ENCODE data around the gene FOXK2. TPM values are rescaled to one million over a fixed set of nuclear protein-coding genes. Genes with fewer than 3 reads are reported as not detected.
A peak's percentile ranks its signal among the peaks of the same experiment; 100 is the strongest.
"Not testable (repeated sequence)": the region's sequence is repeated elsewhere in the genome, so short reads cannot be mapped to it uniquely, and the experiment has no call there.

FOXK2 gene
- total RNA-seq, 1 donor from 2014 or later = 27.7 TPM

GRCh38 chr17:82560802-82561428, 41.4 kb downstream of the FOXK2 start:
- Histone ChIP-seq H3K4me3 (ENCODE audit: low read length in 3 of 3) (no peak overlapping the region), H3K36me3 (ENCODE audit: control insufficient read depth in 3 of 3, insufficient read depth in 3 of 3, low read length in 3 of 3) (peaks cover 0 to 3% (median 0%) of the 10 kb centered on the region in 3 donors), H3K9me3 (ENCODE audit: control insufficient read depth in 3 of 3, low read length in 3 of 3) (no peaks in the 10 kb centered on the region), H3K4me1 (ENCODE audit: control insufficient read depth in 3 of 3, insufficient read depth in 3 of 3, low read length in 3 of 3) (peaks cover 33 to 52% (median 45%) of the 10 kb centered on the region in 3 donors), H3K27ac (ENCODE audit: low read depth, low read length) (no peak overlapping the region), H3K9ac (ENCODE audit: low read depth in 1 of 3, low read length in 3 of 3) (no peak overlapping the region), H3K27me3 (ENCODE audit: control insufficient read depth in 3 of 3, insufficient read depth in 3 of 3, low read length in 3 of 3) (no peaks in the 10 kb centered on the region)

- no peaks in the 10 kb centered on the region for H3K27me3 ChIP-seq (ENCODE audit: control insufficient read depth in 3 of 3, insufficient read depth in 3 of 3, low read length in 3 of 3)
- H3K4me1 ChIP-seq (ENCODE audit: control insufficient read depth in 3 of 3, insufficient read depth in 3 of 3, low read length in 3 of 3) = peaks cover 38 to 59% (median 51%) of the 10 kb centered on the region in 3 donors
- no peak overlapping the region for H3K9ac ChIP-seq (ENCODE audit: low read depth in 1 of 3, low read length in 3 of 3)
- H3K4me3 ChIP-seq (ENCODE audit: low read length in 3 of 3) = no peak overlapping the region
- peaks cover 0 to 5% (median 0%) of the 10 kb centered on the region in 3 donors for H3K36me3 ChIP-seq (ENCODE audit: control insufficient read depth in 3 of 3, insufficient read depth in 3 of 3, low read length in 3 of 3)
- no peak overlapping the region for H3K27ac ChIP-seq (ENCODE audit: low read depth, low read length)
- H3K9me3 ChIP-seq (ENCODE audit: control insufficient read depth in 3 of 3, low read length in 3 of 3) = no peaks in the 10 kb centered on the region
Observed at GRCh38 chr17:82561429-82562035, 42.0 kb downstream of the FOXK2 start.

- H3K27me3 ChIP-seq (ENCODE audit: control insufficient read depth in 3 of 3, insufficient read depth in 3 of 3, low read length in 3 of 3); H3K27ac ChIP-seq (ENCODE audit: low read depth, low read length); H3K36me3 ChIP-seq (ENCODE audit: control insufficient read depth in 3 of 3, insufficient read depth in 3 of 3, low read length in 3 of 3); H3K9me3 ChIP-seq (ENCODE audit: control insufficient read depth in 3 of 3, low read length in 3 of 3); H3K4me3 ChIP-seq (ENCODE audit: low read length in 3 of 3): not testable (repeated sequence)
- Histone ChIP-seq H3K4me1 (ENCODE audit: control insufficient read depth in 3 of 3, insufficient read depth in 3 of 3, low read length in 3 of 3) (peaks cover 40 to 62% (median 59%) of the 10 kb centered on the region in 3 donors), H3K9ac (ENCODE audit: low read depth in 1 of 3, low read length in 3 of 3) (peak overlapping the region in 1 of 3 donors; percentile 16)
Observed at GRCh38 chr17:82562718-82563220, 43.2 kb downstream of the FOXK2 start.

- Histone ChIP-seq H3K27ac (ENCODE audit: low read depth, low read length) (no peak overlapping the region), H3K36me3 (ENCODE audit: control insufficient read depth in 3 of 3, insufficient read depth in 3 of 3, low read length in 3 of 3) (peaks cover 4 to 7% (median 5%) of the 10 kb centered on the region in 3 donors), H3K9me3 (ENCODE audit: control insufficient read depth in 3 of 3, low read length in 3 of 3) (no peaks in the 10 kb centered on the region), H3K4me3 (ENCODE audit: low read length in 3 of 3) (no peak overlapping the region), H3K27me3 (ENCODE audit: control insufficient read depth in 3 of 3, insufficient read depth in 3 of 3, low read length in 3 of 3) (no peaks in the 10 kb centered on the region), H3K9ac (ENCODE audit: low read depth in 1 of 3, low read length in 3 of 3) (peak overlapping the region in 1 of 3 donors; percentile 16), H3K4me1 (ENCODE audit: control insufficient read depth in 3 of 3, insufficient read depth in 3 of 3, low read length in 3 of 3) (peaks cover 46 to 63% (median 62%) of the 10 kb centered on the region in 3 donors)
Observed at GRCh38 chr17:82563318-82563717, 43.8 kb downstream of the FOXK2 start.

- not testable (repeated sequence) for H3K9me3 ChIP-seq (ENCODE audit: control insufficient read depth in 3 of 3, low read length in 3 of 3); H3K27ac ChIP-seq (ENCODE audit: low read depth, low read length); H3K27me3 ChIP-seq (ENCODE audit: control insufficient read depth in 3 of 3, insufficient read depth in 3 of 3, low read length in 3 of 3); H3K36me3 ChIP-seq (ENCODE audit: control insufficient read depth in 3 of 3, insufficient read depth in 3 of 3, low read length in 3 of 3); H3K9ac ChIP-seq (ENCODE audit: low read depth in 1 of 3, low read length in 3 of 3); H3K4me3 ChIP-seq (ENCODE audit: low read length in 3 of 3)
- H3K4me1 ChIP-seq (ENCODE audit: control insufficient read depth in 3 of 3, insufficient read depth in 3 of 3, low read length in 3 of 3) = peaks cover 47 to 66% (median 62%) of the 10 kb centered on the region in 3 donors
Observed at GRCh38 chr17:82563745-82564144, 44.2 kb downstream of the FOXK2 start.

- Histone ChIP-seq H3K4me1 (ENCODE audit: control insufficient read depth in 3 of 3, insufficient read depth in 3 of 3, low read length in 3 of 3) (peaks cover 49 to 66% (median 61%) of the 10 kb centered on the region in 3 donors), H3K9ac (ENCODE audit: low read depth in 1 of 3, low read length in 3 of 3) (no peak overlapping the region), H3K9me3 (ENCODE audit: control insufficient read depth in 3 of 3, low read length in 3 of 3) (no peaks in the 10 kb centered on the region), H3K4me3 (ENCODE audit: low read length in 3 of 3) (no peak overlapping the region), H3K27me3 (ENCODE audit: control insufficient read depth in 3 of 3, insufficient read depth in 3 of 3, low read length in 3 of 3) (no peaks in the 10 kb centered on the region), H3K36me3 (ENCODE audit: control insufficient read depth in 3 of 3, insufficient read depth in 3 of 3, low read length in 3 of 3) (peaks cover 6 to 9% (median 7%) of the 10 kb centered on the region in 3 donors), H3K27ac (ENCODE audit: low read depth, low read length) (no peak overlapping the region)
Observed at GRCh38 chr17:82564241-82564640, 44.7 kb downstream of the FOXK2 start.

GRCh38 chr17:82565551-82565950, 46.0 kb downstream of the FOXK2 start:
- Histone ChIP-seq H3K9ac (ENCODE audit: low read depth in 1 of 3, low read length in 3 of 3) (no peak overlapping the region), H3K4me3 (ENCODE audit: low read length in 3 of 3) (no peak overlapping the region), H3K9me3 (ENCODE audit: control insufficient read depth in 3 of 3, low read length in 3 of 3) (no peaks in the 10 kb centered on the region), H3K27me3 (ENCODE audit: control insufficient read depth in 3 of 3, insufficient read depth in 3 of 3, low read length in 3 of 3) (no peaks in the 10 kb centered on the region), H3K27ac (ENCODE audit: low read depth, low read length) (peak overlapping the region; percentile 74), H3K4me1 (ENCODE audit: control insufficient read depth in 3 of 3, insufficient read depth in 3 of 3, low read length in 3 of 3) (peaks cover 41 to 55% (median 53%) of the 10 kb centered on the region in 3 donors), H3K36me3 (ENCODE audit: control insufficient read depth in 3 of 3, insufficient read depth in 3 of 3, low read length in 3 of 3) (peaks cover 10 to 12% (median 11%) of the 10 kb centered on the region in 3 donors)

- H3K4me1 ChIP-seq (ENCODE audit: control insufficient read depth in 3 of 3, insufficient read depth in 3 of 3, low read length in 3 of 3) = peaks cover 38 to 47% (median 46%) of the 10 kb centered on the region in 3 donors
- H3K9ac ChIP-seq (ENCODE audit: low read depth in 1 of 3, low read length in 3 of 3) = peak overlapping the region in 2 of 3 donors; percentile 14 to 74
- peak overlapping the region in 1 of 3 donors; percentile 13 for H3K4me3 ChIP-seq (ENCODE audit: low read length in 3 of 3)
- peaks cover 13 to 15% (median 15%) of the 10 kb centered on the region in 3 donors for H3K36me3 ChIP-seq (ENCODE audit: control insufficient read depth in 3 of 3, insufficient read depth in 3 of 3, low read length in 3 of 3)
- H3K9me3 ChIP-seq (ENCODE audit: control insufficient read depth in 3 of 3, low read length in 3 of 3) = no peaks in the 10 kb centered on the region
- H3K27me3 ChIP-seq (ENCODE audit: control insufficient read depth in 3 of 3, insufficient read depth in 3 of 3, low read length in 3 of 3) = no peaks in the 10 kb centered on the region
- H3K27ac ChIP-seq (ENCODE audit: low read depth, low read length) = peak overlapping the region; percentile 74
Observed at GRCh38 chr17:82566129-82566960, 46.8 kb downstream of the FOXK2 start.

- no peaks in the 10 kb centered on the region for H3K27me3 ChIP-seq (ENCODE audit: control insufficient read depth in 3 of 3, insufficient read depth in 3 of 3, low read length in 3 of 3)
- H3K36me3 ChIP-seq (ENCODE audit: control insufficient read depth in 3 of 3, insufficient read depth in 3 of 3, low read length in 3 of 3) = peaks cover 21 to 24% (median 21%) of the 10 kb centered on the region in 3 donors
- no peak overlapping the region for H3K4me3 ChIP-seq (ENCODE audit: low read length in 3 of 3)
- H3K9ac ChIP-seq (ENCODE audit: low read depth in 1 of 3, low read length in 3 of 3) = no peak overlapping the region
- no peak overlapping the region for H3K27ac ChIP-seq (ENCODE audit: low read depth, low read length)
- peaks cover 38 to 43% (median 42%) of the 10 kb centered on the region in 3 donors for H3K4me1 ChIP-seq (ENCODE audit: control insufficient read depth in 3 of 3, insufficient read depth in 3 of 3, low read length in 3 of 3)
- no peaks in the 10 kb centered on the region for H3K9me3 ChIP-seq (ENCODE audit: control insufficient read depth in 3 of 3, low read length in 3 of 3)
Observed at GRCh38 chr17:82567286-82567685, 47.8 kb downstream of the FOXK2 start.

Data from skeletal muscle tissue (tissue), 4 donors.